HG03103 (cell line): ENCODE results near the gene LPA.
"Not testable (repeated sequence)": the region's sequence is repeated elsewhere in the genome, so short reads cannot be mapped to it uniquely, and the experiment has no call there.

Source experiments
- ATAC-seq: cut with Tn5 transposase; IDR thresholded peaks from one replicate; pipeline ENCODE4 v1.9.1; 2021; ENCODE audit warnings: low read depth; ENCODE audit not compliant: unreplicated experiment

LPA gene

GRCh38 chr6:160667639-160668481, 3.8 kb upstream of the LPA start:
- peak; percentile 81 for ATAC-seq

- no peak for ATAC-seq
Measured at GRCh38 chr6:160662842-160663241, 1.2 kb downstream of the LPA start.

GRCh38 chr6:160662429-160662828, 1.6 kb downstream of the LPA start:
- no peak for ATAC-seq

GRCh38 chr6:160661216-160661615, 2.9 kb downstream of the LPA start:
- no peak for ATAC-seq

- ATAC-seq = no peak
Measured at GRCh38 chr6:160659562-160659961, 4.5 kb downstream of the LPA start.

- no peak for ATAC-seq
Measured at GRCh38 chr6:160634706-160635105, 29.4 kb downstream of the LPA start.

GRCh38 chr6:160595838-160596832, 67.9 kb downstream of the LPA start:
- no peak for ATAC-seq

- ATAC-seq = not testable (repeated sequence)
Measured at GRCh38 chr6:160595297-160595696, 68.8 kb downstream of the LPA start.

- ATAC-seq = no peak
Measured at GRCh38 chr6:160586374-160586773, 77.7 kb downstream of the LPA start.

- ATAC-seq = no peak
Measured at GRCh38 chr6:160583794-160584193, 80.3 kb downstream of the LPA start.

- no peak for ATAC-seq
Measured at GRCh38 chr6:160581406-160581805, 82.7 kb downstream of the LPA start.

GRCh38 chr6:160578515-160578914, 85.6 kb downstream of the LPA start:
- not testable (repeated sequence) for ATAC-seq

GRCh38 chr6:160573943-160574342, 90.1 kb downstream of the LPA start:
- ATAC-seq = no peak

GRCh38 chr6:160571201-160571600, 92.9 kb downstream of the LPA start:
- ATAC-seq = not testable (repeated sequence)

- ATAC-seq = no peak
Measured at GRCh38 chr6:160544802-160545201, 119.3 kb downstream of the LPA start.

- ATAC-seq = no peak
Measured at GRCh38 chr6:160535270-160535669, 128.8 kb downstream of the LPA start.

- ATAC-seq = peak; percentile 81
Measured at GRCh38 chr6:160534050-160534696, 129.9 kb downstream of the LPA start.

GRCh38 chr6:160532315-160532714, 131.8 kb downstream of the LPA start:
- ATAC-seq = no peak

GRCh38 chr6:160531826-160532225, 132.2 kb downstream of the LPA start:
- ATAC-seq = no peak

GRCh38 chr6:160529524-160529923, 134.6 kb downstream of the LPA start:
- not testable (repeated sequence) for ATAC-seq

GRCh38 chr6:160523223-160523622, 140.9 kb downstream of the LPA start:
- no peak for ATAC-seq
